ENCODE data around the gene KCNK13.

KCNK13 gene

GRCh38 chr14:90126260-90126659, 64.5 kb downstream of the KCNK13 start:
- H3K36me3 Mint-ChIP-seq (ENCODE audit: low read depth) = peaks cover 10% of the 10 kb centered on the region
- H3K9me3 Mint-ChIP-seq = no peaks in the 10 kb centered on the region
- H3K27me3 Mint-ChIP-seq = no peaks in the 10 kb centered on the region
- H3K4me3 Mint-ChIP-seq = no peak overlapping the region
- intact Hi-C loops (cut with micrococcal nuclease) = no loop called here
- H3K27ac Mint-ChIP-seq = no peak overlapping the region
- no peaks in the 10 kb centered on the region for H3K4me1 Mint-ChIP-seq (ENCODE audit: low read depth)

DNA sequence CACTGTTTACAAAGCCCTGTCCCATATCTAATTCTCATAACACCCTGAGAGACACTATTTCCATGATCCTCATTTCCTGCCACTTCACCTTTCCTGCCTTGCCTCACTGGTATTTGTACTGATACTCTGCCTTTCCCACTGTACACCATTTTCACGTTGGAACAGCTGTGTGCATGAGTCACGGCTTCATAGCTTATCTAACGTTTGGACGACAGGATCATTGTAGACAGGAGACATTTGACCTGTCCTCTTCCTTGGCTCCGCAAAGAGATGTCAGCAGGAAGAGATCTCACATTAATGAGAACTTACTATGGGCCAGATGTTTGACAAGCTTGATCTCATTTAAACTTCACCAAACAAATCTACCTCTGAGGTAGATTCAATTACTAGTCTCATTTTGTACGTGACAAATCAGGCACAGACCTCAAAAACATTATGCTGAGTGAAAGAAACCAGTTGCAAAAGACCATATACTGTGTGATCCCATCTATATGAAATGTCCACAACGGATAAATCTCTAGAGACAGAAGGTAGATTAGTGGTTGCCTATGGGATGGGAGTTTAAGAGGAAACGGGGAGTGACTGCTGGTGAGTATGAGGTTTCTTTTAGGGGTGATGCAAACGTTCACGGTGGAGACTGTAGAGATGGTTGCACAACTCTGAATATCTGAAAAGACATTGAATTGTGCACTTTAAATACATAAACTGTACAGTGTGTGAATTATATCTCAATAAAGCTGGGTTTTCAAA, 71.2 kb downstream of the KCNK13 start:
- H3K27ac Mint-ChIP-seq = no peak overlapping the region
- H3K27me3 Mint-ChIP-seq = peaks cover 5% of the 10 kb centered on the region
- no peaks in the 10 kb centered on the region for H3K9me3 Mint-ChIP-seq
- intact Hi-C loops (cut with micrococcal nuclease) = no loop called here
- H3K4me3 Mint-ChIP-seq = no peak overlapping the region
- no peaks in the 10 kb centered on the region for H3K4me1 Mint-ChIP-seq (ENCODE audit: low read depth)
- H3K36me3 Mint-ChIP-seq (ENCODE audit: low read depth) = peaks cover 31% of the 10 kb centered on the region

- intact Hi-C loops (cut with micrococcal nuclease) = no loop called here
- Mint-ChIP-seq H3K9me3 (no peaks in the 10 kb centered on the region), H3K4me3 (no peak overlapping the region), H3K27ac (no peak overlapping the region), H3K4me1 (ENCODE audit: low read depth) (peaks cover 14% of the 10 kb centered on the region), H3K27me3 (peaks cover 5% of the 10 kb centered on the region), H3K36me3 (ENCODE audit: low read depth) (peaks cover 22% of the 10 kb centered on the region)
Measured at GRCh38 chr14:90136904-90137303, 75.1 kb downstream of the KCNK13 start.

GRCh38 chr14:90137807-90138206, 76.0 kb downstream of the KCNK13 start:
- Mint-ChIP-seq H3K4me3 (no peak overlapping the region), H3K27ac (no peak overlapping the region), H3K36me3 (ENCODE audit: low read depth) (peaks cover 22% of the 10 kb centered on the region), H3K27me3 (peaks cover 9% of the 10 kb centered on the region), H3K9me3 (no peaks in the 10 kb centered on the region), H3K4me1 (ENCODE audit: low read depth) (peaks cover 14% of the 10 kb centered on the region)
- intact Hi-C loops (cut with micrococcal nuclease) = no loop called here

DNA sequence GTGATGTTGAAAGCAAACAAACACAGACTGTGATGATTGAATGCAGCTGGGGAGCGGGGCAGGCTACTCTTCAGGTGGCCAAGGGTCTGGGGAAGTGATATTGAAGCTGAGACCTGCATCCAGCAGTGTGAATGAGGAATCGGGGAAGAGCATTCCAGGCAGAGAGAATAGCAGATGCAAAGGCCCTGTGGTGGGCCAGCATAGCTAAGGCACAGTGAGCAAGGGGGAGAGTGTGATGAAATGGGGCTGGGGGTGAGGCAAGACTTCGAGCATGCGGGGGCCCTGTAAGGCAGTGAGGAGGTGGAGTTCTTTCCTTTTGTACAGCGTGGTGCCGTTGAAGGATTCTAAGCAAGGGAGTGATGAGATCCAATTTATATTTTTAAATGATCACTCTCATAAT, 77.4 kb downstream of the KCNK13 start:
- Mint-ChIP-seq H3K9me3 (no peaks in the 10 kb centered on the region), H3K27ac (no peak overlapping the region), H3K4me1 (ENCODE audit: low read depth) (peaks cover 14% of the 10 kb centered on the region), H3K36me3 (ENCODE audit: low read depth) (peaks cover 22% of the 10 kb centered on the region), H3K4me3 (no peak overlapping the region), H3K27me3 (peaks cover 9% of the 10 kb centered on the region)
- intact Hi-C loops (cut with micrococcal nuclease) = no loop called here

GRCh38 chr14:90140298-90140955, 78.6 kb downstream of the KCNK13 start:
- H3K4me3 Mint-ChIP-seq = no peak overlapping the region
- H3K9me3 Mint-ChIP-seq = no peaks in the 10 kb centered on the region
- H3K36me3 Mint-ChIP-seq (ENCODE audit: low read depth) = peaks cover 14% of the 10 kb centered on the region
- H3K27ac Mint-ChIP-seq = no peak overlapping the region
- intact Hi-C loops (cut with micrococcal nuclease) = no loop called here
- peaks cover 14% of the 10 kb centered on the region for H3K4me1 Mint-ChIP-seq (ENCODE audit: low read depth)
- peaks cover 9% of the 10 kb centered on the region for H3K27me3 Mint-ChIP-seq

DNA sequence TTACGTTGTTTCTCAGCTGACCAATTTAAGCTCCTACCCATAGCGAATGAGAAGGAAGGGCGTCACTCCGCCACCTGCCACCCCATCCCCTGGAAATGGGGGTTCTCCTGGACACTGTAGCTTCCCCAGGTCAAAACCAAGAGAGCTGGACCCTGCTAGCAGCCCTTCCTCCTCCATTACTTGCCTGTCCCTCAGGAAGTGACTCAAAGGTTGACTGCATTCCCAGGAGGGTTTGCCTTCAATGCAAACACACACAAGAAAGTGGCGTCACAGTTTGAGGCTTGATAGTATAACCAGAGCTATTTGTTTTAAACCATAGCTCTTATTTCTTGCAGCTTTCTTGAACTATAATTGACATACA, 79.1 kb downstream of the KCNK13 start:
- intact Hi-C loops (cut with micrococcal nuclease) = no loop called here
- H3K36me3 Mint-ChIP-seq (ENCODE audit: low read depth) = peaks cover 9% of the 10 kb centered on the region
- peaks cover 14% of the 10 kb centered on the region for H3K4me1 Mint-ChIP-seq (ENCODE audit: low read depth)
- H3K27ac Mint-ChIP-seq = no peak overlapping the region
- no peak overlapping the region for H3K4me3 Mint-ChIP-seq
- no peaks in the 10 kb centered on the region for H3K9me3 Mint-ChIP-seq
- H3K27me3 Mint-ChIP-seq = peaks cover 8% of the 10 kb centered on the region

- H3K4me3 Mint-ChIP-seq = no peak overlapping the region
Measured at GRCh38 chr14:90153429-90153828, 91.6 kb downstream of the KCNK13 start.

GRCh38 chr14:90154110-90154509, 92.3 kb downstream of the KCNK13 start:
- Mint-ChIP-seq H3K4me3 (no peak overlapping the region), H3K27ac (no peak overlapping the region), H3K27me3 (peaks cover 4% of the 10 kb centered on the region), H3K36me3 (ENCODE audit: low read depth) (peaks cover 18% of the 10 kb centered on the region), H3K4me1 (ENCODE audit: low read depth) (peaks cover 13% of the 10 kb centered on the region), H3K9me3 (peaks cover 31% of the 10 kb centered on the region)
- intact Hi-C loops (cut with micrococcal nuclease) = no loop called here

More at GRCh38 chr14:90153429-90153828, 91.6 kb downstream of the KCNK13 start:
- Mint-ChIP-seq H3K4me1 (ENCODE audit: low read depth) (peaks cover 13% of the 10 kb centered on the region), H3K27ac (no peak overlapping the region), H3K36me3 (ENCODE audit: low read depth) (peaks cover 18% of the 10 kb centered on the region), H3K27me3 (peaks cover 4% of the 10 kb centered on the region), H3K9me3 (peaks cover 31% of the 10 kb centered on the region)
- intact Hi-C loops (cut with micrococcal nuclease) = no loop called here

GRCh38 chr14:90159146-90159545, 97.4 kb downstream of the KCNK13 start:
- H3K36me3 Mint-ChIP-seq (ENCODE audit: low read depth) = peaks cover 4% of the 10 kb centered on the region

DNA sequence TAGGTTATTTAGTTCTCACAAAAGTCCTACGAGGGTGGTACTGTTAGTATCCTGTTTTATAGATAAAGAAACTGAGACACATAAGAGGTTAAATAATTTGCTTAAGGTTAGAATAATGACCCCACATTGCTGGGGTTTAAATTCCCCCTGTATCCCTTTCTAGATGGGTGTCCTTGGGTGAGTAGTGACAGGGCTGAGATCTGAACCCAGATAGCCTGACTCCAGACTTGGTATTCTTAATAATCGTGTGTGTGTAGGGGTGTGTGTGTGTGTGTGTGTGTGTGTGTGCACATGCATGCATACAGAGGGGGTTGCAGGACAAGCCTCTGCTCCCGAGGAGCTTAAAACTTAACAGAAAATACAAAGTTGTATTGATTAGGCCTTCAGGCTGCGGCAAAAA, 97.9 kb downstream of the KCNK13 start:
- H3K4me3 Mint-ChIP-seq = no peak overlapping the region
- peaks cover 9% of the 10 kb centered on the region for H3K27me3 Mint-ChIP-seq
- H3K9me3 Mint-ChIP-seq = peaks cover 9% of the 10 kb centered on the region
- H3K4me1 Mint-ChIP-seq (ENCODE audit: low read depth) = peaks cover 5% of the 10 kb centered on the region
- H3K36me3 Mint-ChIP-seq (ENCODE audit: low read depth) = peaks cover 6% of the 10 kb centered on the region
- intact Hi-C loops (cut with micrococcal nuclease) = no loop called here
- no peak overlapping the region for H3K27ac Mint-ChIP-seq

More at GRCh38 chr14:90159146-90159545, 97.4 kb downstream of the KCNK13 start:
- H3K4me1 Mint-ChIP-seq (ENCODE audit: low read depth) = peaks cover 5% of the 10 kb centered on the region
- intact Hi-C loops (cut with micrococcal nuclease) = no loop called here
- no peak overlapping the region for H3K4me3 Mint-ChIP-seq
- peaks cover 9% of the 10 kb centered on the region for H3K9me3 Mint-ChIP-seq
- H3K27ac Mint-ChIP-seq = no peak overlapping the region
- H3K27me3 Mint-ChIP-seq = peaks cover 8% of the 10 kb centered on the region

DNA sequence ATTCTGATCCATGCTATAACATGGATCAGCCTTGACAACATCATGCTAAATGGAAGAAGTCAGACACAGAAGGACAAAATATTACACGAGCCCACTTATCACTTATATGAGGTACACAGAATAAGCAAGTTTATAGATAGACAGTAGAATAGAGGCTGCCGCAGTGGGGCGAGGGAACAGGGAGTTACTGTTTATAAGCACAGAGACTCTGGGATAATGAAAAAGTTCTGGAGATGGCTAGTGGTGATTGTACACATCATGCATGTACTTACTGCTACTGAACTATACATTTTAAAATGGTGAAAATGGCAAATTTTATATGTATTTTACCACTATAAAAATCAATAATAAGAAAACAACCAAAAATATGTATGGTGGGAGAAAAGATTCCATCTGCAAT, 99.3 kb downstream of the KCNK13 start:
- intact Hi-C loops (cut with micrococcal nuclease) = no loop called here
- Mint-ChIP-seq H3K4me1 (ENCODE audit: low read depth) (peaks cover 5% of the 10 kb centered on the region), H3K9me3 (peaks cover 15% of the 10 kb centered on the region), H3K4me3 (no peak overlapping the region), H3K36me3 (ENCODE audit: low read depth) (peaks cover 11% of the 10 kb centered on the region), H3K27ac (no peak overlapping the region), H3K27me3 (peaks cover 12% of the 10 kb centered on the region)

DNA sequence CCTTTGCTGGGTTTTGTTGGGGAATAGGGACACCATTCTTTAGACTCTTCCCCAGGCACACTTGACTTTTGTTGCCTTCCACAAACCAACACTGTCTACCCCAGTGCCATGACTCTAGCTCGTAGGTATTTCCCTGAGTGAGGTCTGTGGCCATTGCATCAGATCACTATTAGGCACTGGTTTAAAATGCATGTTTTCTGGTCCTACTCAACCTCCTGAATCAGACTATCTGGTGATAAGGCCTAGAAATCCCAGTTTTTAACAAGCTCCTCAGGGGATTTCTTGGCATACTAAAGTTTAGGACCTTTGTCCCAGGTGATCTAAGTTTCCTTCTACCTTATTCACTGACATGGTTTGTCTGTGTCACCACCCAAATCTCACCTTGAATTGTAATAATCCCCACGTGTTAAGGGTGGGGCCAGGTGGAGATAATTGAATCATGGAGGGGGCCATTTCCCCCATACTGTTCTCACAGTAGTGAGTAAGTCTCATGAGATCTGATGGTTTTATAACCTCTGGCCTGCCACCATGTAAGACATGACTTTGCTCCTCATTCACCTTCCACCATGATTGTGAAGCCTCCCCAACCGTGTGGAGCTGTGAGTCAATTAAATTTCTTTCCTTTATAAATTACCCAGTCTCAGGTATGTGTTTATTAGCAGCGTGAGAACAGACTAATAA, 106.8 kb downstream of the KCNK13 start:
- H3K27me3 Mint-ChIP-seq = peaks cover 6% of the 10 kb centered on the region
- no peak overlapping the region for H3K4me3 Mint-ChIP-seq
- intact Hi-C loops (cut with micrococcal nuclease) = no loop called here
- peaks cover 25% of the 10 kb centered on the region for H3K9me3 Mint-ChIP-seq
- H3K27ac Mint-ChIP-seq = no peak overlapping the region
- H3K4me1 Mint-ChIP-seq (ENCODE audit: low read depth) = peaks cover 15% of the 10 kb centered on the region
- H3K36me3 Mint-ChIP-seq (ENCODE audit: low read depth) = peaks cover 17% of the 10 kb centered on the region

DNA sequence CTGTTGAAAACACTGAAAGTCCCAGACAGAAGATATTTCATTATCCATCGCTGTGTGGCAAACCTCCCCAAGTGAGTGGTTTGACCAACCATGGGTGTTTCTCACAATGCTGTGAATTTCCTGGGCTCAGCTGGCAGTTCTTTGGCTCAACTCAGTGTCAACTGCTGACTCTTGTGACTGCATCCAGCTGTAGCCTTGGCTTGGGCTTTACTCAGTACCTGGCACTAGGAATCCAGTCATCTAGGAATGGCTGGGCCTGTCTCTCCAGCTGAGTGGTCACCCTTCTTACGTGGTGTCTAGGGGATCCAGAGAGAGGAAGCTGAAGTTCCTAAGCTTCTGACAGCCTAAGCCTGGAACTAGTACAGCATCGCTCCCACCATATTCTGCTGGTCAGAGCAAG, 113.8 kb downstream of the KCNK13 start:
- H3K27me3 Mint-ChIP-seq = no peaks in the 10 kb centered on the region
- H3K36me3 Mint-ChIP-seq (ENCODE audit: low read depth) = no peaks in the 10 kb centered on the region
- H3K9me3 Mint-ChIP-seq = peaks cover 15% of the 10 kb centered on the region
- no peak overlapping the region for H3K4me3 Mint-ChIP-seq
- peaks cover 10% of the 10 kb centered on the region for H3K4me1 Mint-ChIP-seq (ENCODE audit: low read depth)
- intact Hi-C loops (cut with micrococcal nuclease) = no loop called here
- no peak overlapping the region for H3K27ac Mint-ChIP-seq

Measured in dendritic cell treated with granulocyte-macrophage colony-stimulating factor and Interleukin-4, amounts not matched to agents 40 ng/mL and 50 ng/mL, for 4 days (primary cell).